ENCODE data around the gene ACR.
A peak's percentile ranks its signal among the peaks of the same experiment; 100 is the strongest.
"Not testable (repeated sequence)": the region's sequence is repeated elsewhere in the genome, so short reads cannot be mapped to it uniquely, and the experiment has no call there.

ACR gene

GRCh38 chr22:50732681-50733080 lies 5.3 kb upstream of the ACR start:
- DNase-seq (ENCODE audit: low read depth in 2 of 2) = no peak

GRCh38 chr22:50733521-50734342 lies 4.3 kb upstream of the ACR start:
- DNase-seq (ENCODE audit: low read depth in 2 of 2) = no peak

- DNase-seq (ENCODE audit: low read depth in 2 of 2) = no peak
Observed at GRCh38 chr22:50734343-50734771, 3.6 kb upstream of the ACR start.

- no peak for DNase-seq (ENCODE audit: low read depth in 2 of 2)
Observed at GRCh38 chr22:50734986-50735738, 2.8 kb upstream of the ACR start.

GRCh38 chr22:50735739-50736030 lies 2.3 kb upstream of the ACR start:
- DNase-seq (ENCODE audit: low read depth in 2 of 2) = no peak

DNA sequence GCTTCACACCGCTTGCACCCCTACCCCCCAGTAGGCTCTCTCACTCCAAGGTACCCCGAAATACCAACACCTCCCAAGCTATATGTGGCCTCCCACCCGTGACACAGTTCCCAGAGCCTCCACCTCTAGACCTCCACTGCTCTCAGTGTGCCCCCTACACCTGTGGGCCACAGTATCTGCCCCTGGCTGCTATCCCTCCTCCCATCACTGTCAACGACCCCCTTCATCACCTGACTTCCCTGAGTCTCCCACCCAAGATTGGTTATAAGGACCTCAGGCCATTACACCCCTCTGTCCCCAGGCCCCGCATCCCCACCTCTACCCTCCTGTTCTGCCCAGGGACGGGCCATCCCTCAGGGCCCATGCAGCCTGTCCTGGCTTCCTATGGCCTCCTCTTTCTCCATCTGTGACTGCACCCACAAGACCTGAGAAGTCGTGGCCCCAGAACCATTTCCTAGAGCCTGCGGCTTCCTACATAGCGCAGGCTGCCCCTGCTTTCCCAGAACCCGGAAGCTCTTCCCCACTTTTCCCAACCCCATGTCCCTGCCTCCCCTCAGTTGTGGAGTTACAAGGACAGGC lies 734 bp downstream of the ACR start:
- no peak for DNase-seq (ENCODE audit: low read depth in 2 of 2)

- DNase-seq (ENCODE audit: low read depth in 2 of 2) = no peak
Observed at GRCh38 chr22:50739279-50739691, 1.3 kb downstream of the ACR start.

- DNase-seq (ENCODE audit: low read depth in 2 of 2) = no peak
Observed at GRCh38 chr22:50739894-50740293, 1.9 kb downstream of the ACR start.

DNA sequence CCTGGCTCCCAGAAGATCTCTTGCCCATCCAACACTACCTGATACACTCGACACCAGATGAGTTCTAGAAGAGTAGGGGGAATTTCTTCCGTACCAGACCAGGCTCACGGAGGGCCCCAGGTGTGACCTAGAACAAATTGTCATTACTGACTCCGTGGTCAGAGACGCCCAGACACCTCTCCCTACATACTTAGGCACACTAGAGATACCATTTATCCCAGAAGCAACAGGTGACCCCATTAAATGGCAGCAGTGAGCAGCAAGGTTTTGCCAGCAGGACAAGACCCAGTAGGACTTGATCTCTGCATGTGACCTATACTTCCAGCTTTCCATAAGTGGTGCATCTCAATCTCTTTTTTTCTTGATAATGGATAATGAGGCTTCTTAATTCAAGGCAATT lies 2.7 kb downstream of the ACR start:
- DNase-seq (ENCODE audit: low read depth in 2 of 2) = not testable (repeated sequence)

DNA sequence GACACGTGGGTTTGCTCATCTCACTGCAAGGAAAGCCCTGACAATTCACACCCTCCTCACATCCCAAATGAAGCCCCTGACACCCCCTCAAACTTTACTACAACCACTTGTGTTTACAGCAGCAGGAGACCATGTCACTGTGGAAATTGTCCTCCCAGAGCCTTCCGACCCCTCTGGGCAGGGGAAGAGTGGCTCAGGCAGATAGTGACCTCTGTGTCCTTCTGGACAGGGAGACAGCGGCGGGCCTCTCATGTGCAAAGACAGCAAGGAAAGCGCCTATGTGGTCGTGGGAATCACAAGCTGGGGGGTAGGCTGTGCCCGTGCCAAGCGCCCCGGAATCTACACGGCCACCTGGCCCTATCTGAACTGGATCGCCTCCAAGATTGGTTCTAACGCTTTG lies 6.4 kb downstream of the ACR start:
- not testable (repeated sequence) for DNase-seq (ENCODE audit: low read depth in 2 of 2)

GRCh38 chr22:50747521-50747920 lies 9.5 kb downstream of the ACR start:
- not testable (repeated sequence) for DNase-seq (ENCODE audit: low read depth in 2 of 2)

DNA sequence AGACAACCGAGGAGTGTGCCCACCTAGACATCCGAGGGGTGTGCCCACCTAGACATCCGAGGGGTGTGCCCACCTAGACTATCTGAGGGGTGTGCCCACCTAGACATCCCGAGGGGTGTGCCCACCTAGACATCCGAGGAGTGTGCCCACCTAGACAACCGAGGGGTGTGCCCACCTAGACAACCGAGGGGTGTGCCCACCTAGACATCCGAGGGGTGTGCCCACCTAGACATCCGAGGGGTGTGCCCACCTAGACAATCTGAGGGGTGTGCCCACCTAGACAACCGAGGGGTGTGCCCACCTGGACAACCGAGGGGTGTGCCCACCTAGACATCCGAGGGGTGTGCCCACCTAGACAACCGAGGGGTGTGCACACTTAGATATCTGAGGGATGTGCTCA lies 10.6 kb downstream of the ACR start:
- DNase-seq (ENCODE audit: low read depth in 2 of 2) = not testable (repeated sequence)

GRCh38 chr22:50749302-50750074 lies 11.5 kb downstream of the ACR start:
- not testable (repeated sequence) for DNase-seq (ENCODE audit: low read depth in 2 of 2)

- DNase-seq (ENCODE audit: low read depth in 2 of 2) = not testable (repeated sequence)
Observed at GRCh38 chr22:50755251-50755650, 17.2 kb downstream of the ACR start.

DNA sequence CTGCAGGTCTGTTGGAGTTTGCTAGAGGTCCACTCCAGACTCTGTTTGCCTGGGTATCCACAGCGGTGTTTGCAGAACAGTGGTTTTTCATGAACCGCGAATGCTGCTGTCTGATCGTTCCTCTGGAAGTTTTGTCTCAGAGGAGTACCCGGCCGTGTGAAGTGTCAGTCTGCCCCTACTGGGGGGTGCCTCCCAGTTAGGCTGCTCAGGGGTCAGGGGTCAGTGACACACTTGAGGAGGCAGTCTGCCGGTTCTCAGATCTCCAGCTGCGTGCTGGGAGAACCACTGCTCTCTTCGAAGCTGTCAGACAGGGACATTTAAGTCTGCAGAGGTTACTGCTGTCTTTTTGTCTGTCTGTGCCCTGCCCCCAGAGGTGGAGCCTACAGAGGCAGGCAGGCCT lies 18.4 kb downstream of the ACR start:
- not testable (repeated sequence) for DNase-seq (ENCODE audit: low read depth in 2 of 2)

- peak; percentile 20 to 28 for DNase-seq (ENCODE audit: low read depth in 2 of 2)
Observed at GRCh38 chr22:50756949-50757491, 19.0 kb downstream of the ACR start.

- not testable (repeated sequence) for DNase-seq (ENCODE audit: low read depth in 2 of 2)
Observed at GRCh38 chr22:50759597-50760341, 21.8 kb downstream of the ACR start.

DNA sequence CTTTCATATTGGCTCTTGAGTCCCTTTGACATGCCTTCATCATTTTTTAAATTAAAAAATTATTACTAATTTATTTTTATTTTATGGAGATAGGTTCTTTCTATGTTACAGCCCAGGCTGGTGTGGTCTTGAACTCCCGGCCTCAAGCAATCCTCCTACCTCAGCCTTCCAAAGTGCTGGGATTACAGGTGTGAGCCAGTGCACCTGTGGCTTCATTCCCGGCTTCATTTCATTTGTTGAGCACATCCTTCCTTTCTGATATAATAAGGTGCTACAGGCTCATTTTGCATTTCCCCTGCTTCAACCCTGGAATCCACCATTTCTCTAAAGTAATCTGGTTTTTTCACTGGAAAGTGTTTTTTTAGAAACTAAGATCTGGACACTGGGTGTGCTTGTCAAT lies 23.8 kb downstream of the ACR start:
- not testable (repeated sequence) for DNase-seq (ENCODE audit: low read depth in 2 of 2)

DNA sequence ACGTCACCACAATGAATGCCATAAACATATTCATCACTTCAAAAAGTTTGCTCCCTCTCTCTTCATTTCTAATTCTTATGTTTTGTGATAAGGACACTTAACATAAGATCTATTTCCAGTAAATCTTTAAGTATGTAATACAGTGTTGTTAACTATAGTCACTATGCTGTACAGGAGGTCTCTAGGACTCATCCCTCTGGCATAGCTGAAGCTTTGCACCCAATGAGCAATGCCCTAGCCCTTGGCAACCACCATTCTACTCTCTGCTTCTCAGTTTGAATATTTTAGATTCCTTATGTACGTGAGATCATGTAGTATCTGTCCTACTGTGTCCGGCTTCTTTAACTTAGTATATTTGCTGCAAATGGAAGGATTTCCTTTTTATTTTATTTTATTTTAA lies 26.3 kb downstream of the ACR start:
- DNase-seq (ENCODE audit: low read depth in 2 of 2) = not testable (repeated sequence)

DNA sequence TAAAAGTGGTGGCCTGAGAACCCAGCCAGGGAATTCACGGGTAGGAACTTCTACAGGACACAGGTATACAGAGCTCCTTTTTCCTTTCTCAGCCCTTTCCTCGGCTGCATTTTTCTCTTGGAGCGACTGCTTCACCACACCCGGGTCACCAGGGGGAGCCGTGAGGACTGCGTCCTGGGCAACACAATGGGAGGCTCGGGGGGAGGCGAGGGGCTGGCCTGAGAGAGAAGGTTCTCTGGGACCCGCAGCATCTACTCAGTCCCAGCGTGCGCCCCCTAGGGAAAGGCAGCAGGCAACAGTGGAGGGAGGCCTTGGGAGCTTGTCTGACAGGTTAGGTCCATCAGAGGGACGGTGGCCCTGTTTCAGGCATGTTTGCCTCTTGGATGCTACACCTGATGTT lies 37.1 kb downstream of the ACR start:
- DNase-seq (ENCODE audit: low read depth in 2 of 2) = not testable (repeated sequence)

DNA sequence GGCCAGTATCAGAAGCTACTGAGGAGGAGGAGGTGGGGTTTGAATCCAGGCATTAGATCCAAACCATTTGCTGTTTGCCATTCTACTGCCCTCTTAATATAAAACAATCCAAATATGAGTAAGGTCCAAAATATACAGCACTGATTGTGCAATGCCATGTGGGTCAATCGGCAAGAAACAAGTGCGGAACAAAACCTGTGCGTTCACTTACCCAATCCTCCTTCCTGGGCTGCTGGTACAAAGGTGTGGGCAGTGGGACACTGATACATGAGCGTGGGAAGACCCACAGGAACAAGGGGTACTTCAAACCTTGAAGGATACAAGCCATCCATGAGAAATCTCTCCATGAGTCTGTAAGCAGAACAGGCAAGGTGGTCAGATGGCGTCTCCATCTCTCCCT lies 39.6 kb downstream of the ACR start:
- not testable (repeated sequence) for DNase-seq (ENCODE audit: low read depth in 2 of 2)

Measured in stimulated activated CD4-positive, alpha-beta T cell treated with anti-CD3 and anti-CD28 coated beads, Interleukin-1b, Interleukin-23, amount 100 ng/mL, for 1 hour (primary cell).